ENCODE measurements around the gene PRKAR2A.

GRCh38 chr3:48847504-48848423 lies at the start of gene PRKAR2A:
- TF ChIP-seq CTCF (IDR thresholded peaks at IDR 0.05) (peak in 1 of 7 experiments; percentile 18), POLR2A (IDR thresholded peaks at IDR 0.05) (peak; percentile 78 to 87 (median 80))

Data from body of pancreas (tissue), 4 donors.